Cerebellar cortex (tissue), 1 donor: ENCODE data around the gene BUD23.
"Not testable (repeated sequence)": the region's sequence is repeated elsewhere in the genome, so short reads cannot be mapped to it uniquely, and the experiment has no call there.

Experiments used
- DNase-seq: peaks from one replicate; pipeline ENCODE4 v3.0.0-alpha.2; 2015; ENCODE audit warnings: low spot score

The BUD23 gene, protein sequence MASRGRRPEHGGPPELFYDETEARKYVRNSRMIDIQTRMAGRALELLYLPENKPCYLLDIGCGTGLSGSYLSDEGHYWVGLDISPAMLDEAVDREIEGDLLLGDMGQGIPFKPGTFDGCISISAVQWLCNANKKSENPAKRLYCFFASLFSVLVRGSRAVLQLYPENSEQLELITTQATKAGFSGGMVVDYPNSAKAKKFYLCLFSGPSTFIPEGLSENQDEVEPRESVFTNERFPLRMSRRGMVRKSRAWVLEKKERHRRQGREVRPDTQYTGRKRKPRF

DNA sequence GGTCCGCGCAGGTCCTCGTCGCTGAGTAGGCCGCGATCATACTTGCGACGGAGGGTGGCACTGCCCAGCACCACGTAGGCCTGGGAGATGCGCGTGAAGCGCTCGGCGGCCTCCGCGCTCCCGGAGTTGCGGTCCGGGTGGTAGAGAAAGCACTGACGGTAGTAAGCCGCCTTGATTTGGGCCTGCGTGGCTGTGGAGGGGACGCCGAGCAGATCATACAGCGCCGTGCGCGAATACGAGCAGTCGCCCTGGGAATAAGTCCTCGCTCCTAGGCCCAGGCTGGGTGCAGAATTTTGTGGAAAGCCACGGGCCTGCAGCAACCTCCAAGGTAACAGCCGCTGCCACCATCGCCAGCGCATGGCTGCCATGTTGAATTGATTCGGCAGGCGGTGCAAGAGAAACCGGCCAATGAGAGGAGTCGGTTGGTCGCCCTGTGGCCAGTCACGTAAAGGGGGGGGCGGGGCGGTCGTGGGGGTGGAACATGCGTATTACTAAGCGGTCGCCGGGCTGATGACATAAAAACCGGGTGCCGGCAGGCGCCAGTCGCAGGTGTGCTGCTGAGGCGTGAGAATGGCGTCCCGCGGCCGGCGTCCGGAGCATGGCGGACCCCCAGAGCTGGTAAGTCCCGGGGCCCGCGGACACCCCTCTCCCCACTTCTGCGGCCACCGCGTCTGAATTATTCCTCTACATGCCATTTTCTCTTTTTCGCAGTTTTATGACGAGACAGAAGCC is at the start of gene BUD23, which contains the start of gene DNAJC30:
Gene BUD23, plus strand, starts transcription at position 542 of the 732 bp plus-strand sequence. Its CDS starts 29 bp downstream, at position 571.
Gene DNAJC30, minus strand, starts transcription at position 398 of the 732 bp plus-strand sequence. Its CDS starts 30 bp downstream, at position 368.
- peak; percentile 96 for DNase-seq

GRCh38 chr7:73633844-73634243 is 49.6 kb upstream of the BUD23 start:
- no peak for DNase-seq

DNA sequence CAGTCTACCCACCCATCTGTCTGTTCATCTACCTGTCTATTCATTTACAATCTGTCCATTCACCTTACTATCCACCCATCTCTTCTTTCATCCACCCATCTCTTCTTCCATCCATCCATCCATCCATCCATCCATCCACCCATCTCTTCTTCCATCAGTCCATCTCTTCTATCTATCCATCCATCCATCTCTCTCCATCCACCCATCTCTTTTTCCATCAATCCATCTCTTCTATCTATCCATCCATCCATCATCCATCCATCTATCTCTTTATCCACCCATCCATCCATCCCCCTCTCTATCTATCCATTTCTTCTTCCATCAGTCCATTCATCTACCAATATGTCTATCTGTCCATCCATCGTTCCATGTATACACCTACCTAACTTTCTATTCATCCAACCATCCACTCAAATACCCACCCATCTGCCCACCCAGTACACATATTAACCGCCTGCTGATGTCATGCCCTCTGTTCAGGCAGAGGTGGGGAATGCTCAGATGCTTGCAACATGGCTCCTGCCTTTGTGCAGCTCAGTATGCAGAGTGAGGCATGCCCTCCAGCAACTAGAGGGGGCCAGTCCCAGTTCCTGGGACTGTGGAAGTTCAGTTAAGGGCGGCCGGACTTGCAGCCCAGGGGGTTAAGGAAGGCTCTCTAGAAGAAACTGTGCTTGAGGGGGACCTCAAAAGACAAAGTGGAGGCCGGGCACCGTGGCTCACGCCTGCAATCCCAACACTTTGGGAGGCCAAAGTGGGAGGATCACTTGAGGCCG is 47.8 kb upstream of the BUD23 start:
- DNase-seq, result no peak

- no peak for DNase-seq
These were observed 44.5 kb upstream of the BUD23 start for GRCh38 chr7:73638911-73639310.

DNA sequence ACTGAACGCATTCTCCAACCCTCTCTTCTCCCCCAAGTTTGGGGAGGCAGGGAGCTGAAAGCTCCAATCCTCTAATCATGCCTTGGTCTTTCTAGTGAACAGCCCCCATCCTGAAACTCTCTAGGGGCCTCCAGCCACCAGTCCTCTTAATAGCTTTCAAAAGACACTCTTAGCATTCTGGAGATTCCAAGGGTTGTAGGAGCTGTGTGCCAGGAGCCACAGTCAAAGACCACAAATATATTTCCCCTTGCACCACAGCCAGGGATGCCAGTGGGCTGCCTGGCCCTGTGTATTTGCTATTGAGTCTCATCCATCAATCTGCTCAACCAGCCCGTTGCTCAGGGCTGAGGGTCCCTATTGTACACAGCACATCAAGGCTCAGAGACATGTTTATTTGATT is 40.6 kb upstream of the BUD23 start:
- DNase-seq, result no peak

DNA sequence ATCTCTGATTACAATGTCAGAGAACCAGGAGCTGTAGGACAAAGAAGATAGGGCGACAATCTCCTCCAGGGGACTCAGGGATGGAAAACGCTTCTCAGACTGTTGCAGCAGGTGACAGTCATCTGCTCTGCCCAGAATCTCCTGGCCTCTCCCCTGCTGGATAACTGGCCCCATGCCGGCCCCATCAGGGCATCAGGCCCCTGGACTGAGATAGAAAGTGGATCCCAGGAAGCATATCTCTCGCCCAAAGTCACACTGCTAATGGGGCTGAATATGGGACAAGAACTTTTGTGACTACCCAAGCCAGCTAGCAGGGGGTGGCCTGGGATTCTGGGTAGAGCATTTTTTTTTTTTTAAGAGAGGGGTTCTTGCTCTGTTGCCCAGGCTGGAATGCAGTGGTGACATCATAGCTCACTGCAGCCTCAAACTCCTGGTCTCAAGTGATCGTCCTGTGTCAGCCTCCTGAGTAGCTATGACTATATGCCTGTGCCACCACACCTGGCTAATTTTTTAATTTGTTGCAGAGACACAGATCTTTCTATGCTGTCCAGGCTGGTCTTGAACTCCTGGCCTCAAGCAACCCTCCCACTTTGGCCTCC is 38.6 kb upstream of the BUD23 start:
- DNase-seq, result no peak

DNA sequence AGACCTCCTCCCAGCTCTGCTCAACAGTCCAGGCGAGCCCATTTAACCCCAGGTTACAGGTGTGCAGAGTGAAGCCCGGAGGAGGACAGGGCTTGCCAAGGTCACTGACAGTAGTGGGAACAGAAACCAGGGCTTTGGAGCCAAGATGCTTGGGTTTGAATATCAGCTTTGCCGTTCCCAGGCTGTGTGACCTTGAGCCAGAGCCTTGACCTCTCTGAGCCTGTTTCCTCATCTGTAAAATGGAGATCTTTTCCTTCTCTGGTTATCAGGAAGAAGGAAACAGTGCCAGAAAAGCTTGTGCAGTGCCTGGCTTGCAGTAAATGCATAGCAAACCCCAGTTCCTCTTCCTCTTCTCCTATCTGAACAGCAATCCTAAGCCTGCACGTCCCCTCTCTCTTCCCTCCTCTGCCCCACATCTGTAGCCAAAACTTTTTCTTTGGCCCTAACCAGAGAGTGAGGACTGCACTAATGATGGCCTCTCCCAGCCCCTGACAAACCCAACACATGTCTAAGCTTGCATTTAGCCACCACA is 37.7 kb upstream of the BUD23 start:
- no peak for DNase-seq

DNA sequence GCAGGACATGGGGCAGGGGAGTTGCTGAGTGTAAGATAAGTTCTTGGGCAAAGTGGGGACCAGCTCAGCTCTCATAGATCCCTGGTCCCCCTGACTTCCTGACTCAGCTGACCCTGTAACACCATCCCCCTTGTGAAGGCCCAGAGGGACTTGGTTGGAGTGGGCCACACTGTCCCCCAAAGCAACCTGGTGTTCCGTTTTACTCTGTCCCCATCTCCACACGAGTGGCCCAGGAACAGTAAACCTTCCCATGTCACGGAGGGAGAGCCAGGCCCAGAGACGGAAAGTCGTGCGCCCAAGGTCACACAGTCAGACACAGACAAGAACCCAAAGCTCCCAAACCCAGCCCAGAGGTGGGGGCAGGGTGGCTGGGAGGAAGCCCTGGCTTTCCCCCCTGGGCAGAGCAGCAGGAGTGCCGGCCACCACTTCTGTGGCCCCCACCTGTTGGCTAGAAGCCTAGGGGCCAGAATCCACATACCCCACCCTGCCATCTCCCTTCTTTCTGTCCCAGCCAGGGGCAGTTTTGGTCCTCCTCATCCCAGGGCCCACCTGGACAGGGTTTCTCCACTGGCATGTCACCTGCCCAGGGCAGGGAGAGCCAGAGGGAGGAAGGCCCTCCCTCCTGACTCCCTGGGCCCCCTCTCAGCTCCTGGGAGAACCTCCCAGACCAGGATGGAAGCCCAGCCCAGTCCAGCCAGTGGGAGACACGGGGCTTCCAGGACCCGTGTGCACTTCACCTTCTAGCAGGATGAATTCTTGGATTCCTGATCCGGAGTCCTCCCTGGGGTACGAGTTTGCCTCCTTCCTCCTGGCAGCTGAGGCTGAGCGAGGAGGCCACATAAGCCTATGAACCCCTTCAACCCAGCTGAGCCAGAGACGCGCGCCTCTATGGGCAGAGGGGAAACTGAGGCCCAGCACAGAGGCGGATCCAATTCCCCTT is 36.3 kb upstream of the BUD23 start:
- DNase-seq, result no peak

DNA sequence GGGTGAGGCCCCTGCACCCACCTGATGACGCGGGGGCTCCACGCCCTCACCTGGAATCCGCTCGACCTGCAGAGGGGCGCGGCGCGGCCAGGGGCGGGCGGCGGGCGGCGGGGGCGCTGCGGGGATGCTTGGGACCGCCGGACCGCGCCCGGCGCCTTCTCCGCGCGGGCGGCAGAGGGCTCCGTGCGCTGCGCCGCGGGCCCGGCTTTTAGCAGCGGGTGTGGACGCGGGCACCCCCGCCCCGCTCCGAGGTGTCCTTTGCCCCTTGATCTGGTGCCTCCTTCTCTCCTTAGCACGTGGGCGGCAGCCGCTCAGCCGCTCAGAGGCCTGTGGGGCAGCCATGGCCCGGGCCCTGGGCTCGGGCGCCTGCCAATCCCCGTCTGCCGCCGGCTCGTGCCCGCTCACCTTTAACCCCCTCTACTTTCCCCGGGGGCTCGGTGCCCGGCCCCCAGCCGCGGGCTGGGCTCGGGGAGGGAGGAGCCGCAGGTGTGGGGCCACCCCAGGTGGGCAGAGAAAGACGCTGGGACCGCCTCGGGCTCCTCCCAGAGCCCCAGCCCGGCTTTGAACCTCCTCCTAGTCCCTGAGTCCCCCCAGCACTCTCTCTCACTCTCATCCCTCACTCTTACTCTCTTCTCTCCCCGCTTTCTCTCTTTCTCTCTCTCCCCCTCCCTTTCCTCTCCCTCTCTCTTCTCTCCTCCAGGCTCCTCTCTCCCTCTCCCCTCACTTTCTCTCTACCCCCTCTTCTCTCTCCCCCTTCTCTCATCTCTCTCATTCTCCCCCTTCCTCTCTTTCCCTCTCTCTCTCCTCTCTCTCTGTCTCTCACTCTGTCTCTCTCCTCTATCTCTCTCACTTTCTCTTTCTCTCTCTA is 35.4 kb upstream of the BUD23 start:
- DNase-seq, result no peak

GRCh38 chr7:73648593-73649332 is 34.6 kb upstream of the BUD23 start:
- no peak for DNase-seq

- DNase-seq, result no peak
These were observed 33.8 kb upstream of the BUD23 start for GRCh38 chr7:73649576-73649975.

DNA sequence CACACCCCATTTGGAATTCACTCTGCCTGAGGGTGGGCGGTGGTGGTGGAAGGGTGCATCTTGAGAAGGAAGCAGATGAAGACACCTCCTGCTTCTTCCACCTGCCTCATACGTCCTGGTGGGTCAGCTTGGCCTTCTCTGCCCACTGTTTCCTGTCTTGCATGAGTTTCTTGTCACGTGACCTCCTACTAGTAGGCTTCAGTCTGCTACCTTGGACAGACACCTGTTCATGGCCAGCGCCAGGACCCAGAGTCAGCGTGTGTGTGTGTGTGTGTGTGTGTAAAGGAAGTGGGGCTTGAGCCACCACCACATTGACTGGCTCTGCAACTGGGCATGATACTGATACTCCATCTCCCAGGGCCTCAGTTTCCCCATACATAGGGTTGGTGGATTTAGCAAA is 32.9 kb upstream of the BUD23 start:
- no peak for DNase-seq

DNA sequence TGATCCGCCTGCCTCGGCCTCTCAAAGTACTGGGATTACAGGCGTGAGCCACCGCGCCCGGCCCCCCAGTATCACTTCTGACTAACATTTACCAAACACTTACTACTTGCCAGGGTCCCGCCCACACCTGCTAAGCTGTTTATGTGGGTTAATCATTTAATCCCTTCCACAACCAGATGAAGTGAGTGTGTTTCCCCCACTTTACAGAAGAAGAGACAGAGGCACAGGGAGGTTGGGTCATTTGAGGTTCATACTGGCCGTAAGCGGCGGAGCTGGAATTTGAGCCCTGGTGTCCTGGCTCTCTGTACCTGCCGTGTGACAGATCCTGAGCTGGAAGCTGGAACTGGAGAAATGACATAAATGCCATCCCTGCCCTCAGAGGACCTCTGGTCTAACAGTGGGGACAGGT is 30.9 kb upstream of the BUD23 start:
- DNase-seq, result no peak

GRCh38 chr7:73655309-73655708 is 28.1 kb upstream of the BUD23 start:
- not testable (repeated sequence) for DNase-seq

DNA sequence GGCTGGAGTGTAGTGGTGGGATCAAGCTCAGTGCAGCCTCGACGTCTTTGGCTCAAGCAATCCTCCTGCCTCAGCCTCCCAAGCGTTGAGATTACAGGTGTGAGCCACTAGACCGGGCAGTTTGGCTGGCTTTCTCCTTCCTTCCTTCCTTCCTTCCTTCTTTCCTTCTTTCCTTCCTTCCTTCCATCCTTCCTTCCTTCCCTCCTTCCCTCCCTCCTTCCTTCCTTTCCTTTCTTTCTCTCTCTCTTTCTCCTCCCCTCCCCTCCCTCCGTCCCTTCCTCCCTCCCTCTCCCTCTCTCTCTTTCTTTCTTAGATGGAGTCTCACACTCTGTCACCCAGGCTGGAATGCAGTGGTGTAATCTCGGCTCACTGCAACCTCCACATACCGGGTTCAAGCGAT is 23.4 kb upstream of the BUD23 start:
- no peak for DNase-seq

- not testable (repeated sequence) for DNase-seq
These were observed 22.8 kb upstream of the BUD23 start for GRCh38 chr7:73660594-73660993.

DNA sequence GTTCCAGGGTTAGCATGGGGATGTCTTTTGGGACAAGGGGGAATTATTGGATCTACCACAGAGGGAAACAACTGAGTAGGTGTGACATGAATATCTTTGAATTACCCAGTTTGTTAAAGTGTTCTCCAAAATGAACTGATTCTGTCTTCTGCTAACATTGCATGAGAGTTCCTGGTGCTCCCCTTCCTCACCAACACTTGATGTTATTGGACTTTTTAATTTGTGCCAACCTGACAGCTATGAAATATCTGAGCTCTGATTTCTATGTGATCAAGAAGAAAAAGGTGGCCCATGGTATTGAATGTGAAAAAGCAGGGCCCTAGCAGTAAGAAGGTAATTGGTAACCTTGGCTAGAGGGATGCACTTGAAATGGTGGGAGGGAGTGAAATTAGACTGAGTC is 20.4 kb upstream of the BUD23 start:
- no peak for DNase-seq

DNA sequence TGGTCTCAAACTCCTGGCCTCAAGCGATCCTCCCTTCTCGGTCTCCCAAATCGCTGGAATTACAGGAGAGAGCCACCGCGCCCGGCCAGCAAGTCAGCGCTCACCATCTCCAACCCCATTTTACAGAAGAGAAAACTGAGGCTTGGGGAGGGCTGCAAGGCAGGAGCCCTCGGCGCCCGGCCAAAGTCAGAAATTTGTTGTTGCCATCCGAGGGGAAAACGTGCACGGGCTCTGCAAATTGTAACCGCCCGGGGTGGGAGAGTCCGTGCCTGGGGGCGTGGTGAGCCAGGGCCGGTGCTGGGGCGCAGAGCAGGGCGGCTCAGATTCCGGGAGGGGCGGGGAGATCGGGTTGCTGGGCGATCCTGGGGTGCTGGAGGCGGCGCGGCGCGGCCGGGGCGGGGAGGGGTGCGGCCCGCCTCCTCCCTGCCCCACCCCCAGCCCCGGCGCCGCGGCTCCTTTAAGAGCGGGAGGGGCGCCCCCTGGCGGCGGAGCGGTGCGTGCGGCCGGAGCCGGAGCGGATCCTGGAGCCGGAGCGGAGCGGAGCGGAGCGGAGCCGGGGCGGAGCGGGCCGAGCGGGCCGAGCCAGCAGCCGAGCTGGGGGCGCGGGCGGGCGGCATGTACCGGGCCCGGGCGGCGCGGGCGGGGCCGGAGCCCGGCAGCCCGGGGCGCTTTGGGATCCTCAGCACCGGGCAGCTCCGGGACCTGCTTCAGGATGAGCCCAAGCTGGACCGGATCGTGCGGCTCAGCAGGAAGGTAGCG is 15.9 kb upstream of the BUD23 start, which contains the start of gene VPS37D:
Gene VPS37D, plus strand, starts transcription at position 488 of the 759 bp plus-strand sequence. Its CDS starts 128 bp downstream, at position 616.
- peak; percentile 81 for DNase-seq
